NOMO-1 (cell line): ENCODE measurements around the gene SIGLEC9.

Experiments used
- DNase-seq, 2 experiments: peaks; one replicate each; lab custom pipeline; 2025; ENCODE audit not compliant: unreplicated experiment in 2 of 2; lab: John Stamatoyannopoulos, UW

SIGLEC9 gene

GRCh38 chr19:51124729-51125128 is at the start of gene SIGLEC9:
SIGLEC9 (plus strand) TSS chr19:51124906; CDS start chr19:51124975, 69 bp downstream.
- no peak for DNase-seq

GRCh38 chr19:51075998-51076397 is 48.7 kb upstream of the SIGLEC9 start:
- no peak for DNase-seq

- no peak for DNase-seq
Observed at GRCh38 chr19:51076631-51077213, 48.0 kb upstream of the SIGLEC9 start.

- DNase-seq, result no peak
Observed at GRCh38 chr19:51078104-51078503, 46.6 kb upstream of the SIGLEC9 start.

GRCh38 chr19:51078731-51079130 is 46.0 kb upstream of the SIGLEC9 start:
- no peak for DNase-seq

GRCh38 chr19:51079481-51080110 is 45.1 kb upstream of the SIGLEC9 start:
- DNase-seq, result no peak

- no peak for DNase-seq
Observed at GRCh38 chr19:51081476-51081875, 43.2 kb upstream of the SIGLEC9 start.

- no peak for DNase-seq
Observed at GRCh38 chr19:51082611-51083010, 42.1 kb upstream of the SIGLEC9 start, which contains the start of gene KLK14. KLK14 (minus strand) TSS chr19:51082887; CDS start chr19:51082614, 273 bp downstream.

GRCh38 chr19:51083181-51083580 is 41.5 kb upstream of the SIGLEC9 start:
- DNase-seq, result no peak

GRCh38 chr19:51083783-51084182 is 40.9 kb upstream of the SIGLEC9 start:
- no peak for DNase-seq

GRCh38 chr19:51084505-51084904 is 40.2 kb upstream of the SIGLEC9 start:
- DNase-seq, result no peak

- no peak for DNase-seq
Observed at GRCh38 chr19:51086153-51086850, 38.4 kb upstream of the SIGLEC9 start.

GRCh38 chr19:51089786-51090185 is 34.9 kb upstream of the SIGLEC9 start:
- DNase-seq, result no peak

- DNase-seq, result no peak
Observed at GRCh38 chr19:51090471-51090870, 34.2 kb upstream of the SIGLEC9 start.

GRCh38 chr19:51091126-51091525 is 33.6 kb upstream of the SIGLEC9 start:
- DNase-seq, result no peak

GRCh38 chr19:51091895-51092873 is 32.5 kb upstream of the SIGLEC9 start:
- DNase-seq, result no peak

- DNase-seq, result no peak
Observed at GRCh38 chr19:51093101-51093500, 31.6 kb upstream of the SIGLEC9 start.

GRCh38 chr19:51093510-51094345 is 31.0 kb upstream of the SIGLEC9 start:
- no peak for DNase-seq

GRCh38 chr19:51094696-51095279 is 29.9 kb upstream of the SIGLEC9 start:
- no peak for DNase-seq
